OCI-LY1 (cell line): ENCODE measurements around the gene COL25A1.

Source experiments
- H2AFZ ChIP-seq: fragments of 200-600 bp; sonication (generic), shearing (Covaris generic); 2 replicates; pipeline ENCODE4 v1.6.0; 2014; ENCODE audit warnings: antibody characterized with exemption, mild to moderate bottlenecking, low read length
- H3F3A ChIP-seq: fragments of 200-600 bp; sonication (generic), shearing (Covaris generic); 2 replicates; pipeline ENCODE4 v1.6.0; 2014; ENCODE audit warnings: mild to moderate bottlenecking, antibody characterized with exemption, low read length, moderate library complexity; ENCODE audit not compliant: insufficient read depth
- H3K27ac ChIP-seq: fragments of 200-600 bp; sonication (generic); 2 replicates; pipeline ENCODE4 v1.5.1; 2014; ENCODE audit warnings: low read length, mixed run types, mild to moderate bottlenecking, low read depth; ENCODE audit not compliant: poor library complexity, severe bottlenecking
- H3K27me3 ChIP-seq: fragments of 200-600 bp; sonication (generic); 2 replicates; pipeline ENCODE4 v1.6.0; 2014; ENCODE audit warnings: antibody characterized with exemption, mild to moderate bottlenecking, low read length, moderate library complexity; ENCODE audit not compliant: insufficient read depth
- H3K36me3 ChIP-seq: fragments of 200-600 bp; sonication (generic); 2 replicates; pipeline ENCODE4 v1.6.1; 2014; ENCODE audit warnings: mild to moderate bottlenecking, antibody characterized with exemption, low read length, moderate library complexity, mixed read lengths; ENCODE audit not compliant: insufficient read depth
- H3K4me1 ChIP-seq: fragments of 200-600 bp; sonication (generic); 2 replicates; pipeline ENCODE4 v1.5.1; 2014; ENCODE audit warnings: mild to moderate bottlenecking, low read length, moderate library complexity; ENCODE audit not compliant: insufficient read depth, severe bottlenecking
- H3K4me2 ChIP-seq: fragments of 200-600 bp; sonication (generic), shearing (Covaris generic); 2 replicates; pipeline ENCODE4 v1.6.1; 2014; ENCODE audit warnings: low read length
- H3K4me3 ChIP-seq: fragments of 200-600 bp; sonication (generic); 2 replicates; pipeline ENCODE4 v1.5.1; 2014; ENCODE audit warnings: low read length, low read depth, mild to moderate bottlenecking, mixed read lengths; ENCODE audit not compliant: poor library complexity, severe bottlenecking
- H3K79me2 ChIP-seq: fragments of 200-600 bp; shearing (Covaris generic); 2 replicates; pipeline ENCODE4 v1.6.1; 2016; ENCODE audit warnings: mixed run types, low read length, mixed read lengths; ENCODE audit not compliant: insufficient read depth
- H3K9ac ChIP-seq: fragments of 200-600 bp; sonication (generic), shearing (Covaris generic); 2 replicates; pipeline ENCODE4 v1.6.1; 2014; ENCODE audit warnings: mild to moderate bottlenecking, low read length, mixed read lengths
- H3K9me2 ChIP-seq: fragments of 200-600 bp; sonication (generic), shearing (Covaris generic); 2 replicates; pipeline ENCODE4 v1.6.1; 2014; ENCODE audit warnings: low read depth, mild to moderate bottlenecking, low read length, mixed read lengths
- H3K9me3 ChIP-seq: fragments of 200-600 bp; shearing (Covaris generic); 2 replicates; pipeline ENCODE4 v1.6.1; 2014; ENCODE audit warnings: low read length, mixed read lengths
- H4K20me1 ChIP-seq: fragments of 200-600 bp; sonication (generic), shearing (Covaris generic); 2 replicates; pipeline ENCODE4 v1.6.0; 2016; ENCODE audit warnings: mild to moderate bottlenecking, low read length; ENCODE audit not compliant: insufficient read depth
- EZH2 ChIP-seq: fragments of 200-600 bp; sonication (generic), shearing (Covaris generic); IDR thresholded peaks from 2 replicates; pipeline ENCODE4 v1.8.0; 2017; ENCODE audit warnings: borderline replicate concordance, mixed run types, mild to moderate bottlenecking, antibody characterized with exemption, low read length, moderate library complexity, mixed read lengths
- TF ChIP-seq, protein P1 (sequence below): fragments of 200-600 bp; sonication (generic), shearing (Covaris generic); IDR thresholded peaks from 2 replicates; pipeline ENCODE4 v1.5.1; 2017; ENCODE audit warnings: mild to moderate bottlenecking, antibody characterized with exemption, low read length, moderate library complexity, mixed read lengths

The COL25A1 gene

DNA sequence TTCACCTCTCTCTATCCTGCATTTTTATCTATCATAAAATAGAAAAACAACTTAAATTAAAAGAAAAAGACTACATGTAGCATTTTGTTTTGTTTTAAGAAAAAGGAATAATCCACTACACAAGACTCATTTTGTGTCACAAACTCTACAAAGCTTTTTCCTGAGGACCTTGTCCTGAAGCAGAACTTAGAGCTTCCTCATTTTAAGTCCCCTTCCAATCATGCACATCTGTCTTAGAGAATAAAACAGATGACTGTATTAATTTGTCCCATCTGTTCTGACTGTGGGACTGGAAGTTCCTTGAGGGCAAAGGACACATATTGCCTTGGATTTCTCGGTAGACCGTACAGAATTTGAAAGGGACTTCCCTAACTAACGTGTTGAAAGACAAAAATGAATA, 218.5 kb downstream of the COL25A1 start:
- Histone ChIP-seq H3K9ac (no peak overlapping the region), H3K27ac (no peak overlapping the region), H3K36me3 (no peaks in the 10 kb centered on the region), H3K27me3 (no peaks in the 10 kb centered on the region), H3F3A (no peaks in the 10 kb centered on the region), H4K20me1 (no peaks in the 10 kb centered on the region), H3K4me1 (no peaks in the 10 kb centered on the region), H3K4me2 (no peak overlapping the region), H3K9me3 (no peaks in the 10 kb centered on the region), H3K79me2 (no peaks in the 10 kb centered on the region), H3K4me3 (no peak overlapping the region), H3K9me2 (no peaks in the 10 kb centered on the region), H2AFZ (no peak overlapping the region)
- TF ChIP-seq, protein P1, sequence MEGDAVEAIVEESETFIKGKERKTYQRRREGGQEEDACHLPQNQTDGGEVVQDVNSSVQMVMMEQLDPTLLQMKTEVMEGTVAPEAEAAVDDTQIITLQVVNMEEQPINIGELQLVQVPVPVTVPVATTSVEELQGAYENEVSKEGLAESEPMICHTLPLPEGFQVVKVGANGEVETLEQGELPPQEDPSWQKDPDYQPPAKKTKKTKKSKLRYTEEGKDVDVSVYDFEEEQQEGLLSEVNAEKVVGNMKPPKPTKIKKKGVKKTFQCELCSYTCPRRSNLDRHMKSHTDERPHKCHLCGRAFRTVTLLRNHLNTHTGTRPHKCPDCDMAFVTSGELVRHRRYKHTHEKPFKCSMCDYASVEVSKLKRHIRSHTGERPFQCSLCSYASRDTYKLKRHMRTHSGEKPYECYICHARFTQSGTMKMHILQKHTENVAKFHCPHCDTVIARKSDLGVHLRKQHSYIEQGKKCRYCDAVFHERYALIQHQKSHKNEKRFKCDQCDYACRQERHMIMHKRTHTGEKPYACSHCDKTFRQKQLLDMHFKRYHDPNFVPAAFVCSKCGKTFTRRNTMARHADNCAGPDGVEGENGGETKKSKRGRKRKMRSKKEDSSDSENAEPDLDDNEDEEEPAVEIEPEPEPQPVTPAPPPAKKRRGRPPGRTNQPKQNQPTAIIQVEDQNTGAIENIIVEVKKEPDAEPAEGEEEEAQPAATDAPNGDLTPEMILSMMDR: no peak
- no peak for TF ChIP-seq EZH2

DNA sequence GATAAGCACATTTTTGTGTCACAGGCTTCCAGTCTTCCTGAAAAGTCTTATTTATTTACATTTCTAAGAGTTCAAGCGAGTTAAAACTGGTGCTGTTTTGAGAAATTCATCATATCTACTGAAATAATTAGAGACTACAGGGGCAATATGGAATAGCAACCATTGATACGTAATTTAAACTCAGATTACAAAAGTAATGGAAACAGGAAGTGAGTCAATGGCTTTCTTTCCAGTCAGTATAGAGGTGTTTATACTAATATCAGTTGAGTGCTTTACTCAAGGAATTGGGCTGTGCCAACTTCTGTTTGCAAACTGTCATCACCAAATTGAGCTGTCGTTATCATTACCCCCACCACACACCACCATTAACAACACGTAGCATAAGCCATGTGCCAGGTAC, 222.7 kb downstream of the COL25A1 start:
- H3K9ac ChIP-seq: no peak overlapping the region
- no peak overlapping the region for H3K27ac ChIP-seq
- TF ChIP-seq, protein P1: no peak
- no peak for TF ChIP-seq EZH2
- H3F3A ChIP-seq: no peaks in the 10 kb centered on the region
- H3K36me3 ChIP-seq: no peaks in the 10 kb centered on the region
- no peak overlapping the region for H3K4me2 ChIP-seq
- no peak overlapping the region for H2AFZ ChIP-seq
- no peaks in the 10 kb centered on the region for H3K9me3 ChIP-seq
- no peaks in the 10 kb centered on the region for H3K79me2 ChIP-seq
- no peak overlapping the region for H3K4me3 ChIP-seq
- no peaks in the 10 kb centered on the region for H3K9me2 ChIP-seq
- H3K27me3 ChIP-seq: no peaks in the 10 kb centered on the region
- H3K4me1 ChIP-seq: no peaks in the 10 kb centered on the region
- H4K20me1 ChIP-seq: no peaks in the 10 kb centered on the region

DNA sequence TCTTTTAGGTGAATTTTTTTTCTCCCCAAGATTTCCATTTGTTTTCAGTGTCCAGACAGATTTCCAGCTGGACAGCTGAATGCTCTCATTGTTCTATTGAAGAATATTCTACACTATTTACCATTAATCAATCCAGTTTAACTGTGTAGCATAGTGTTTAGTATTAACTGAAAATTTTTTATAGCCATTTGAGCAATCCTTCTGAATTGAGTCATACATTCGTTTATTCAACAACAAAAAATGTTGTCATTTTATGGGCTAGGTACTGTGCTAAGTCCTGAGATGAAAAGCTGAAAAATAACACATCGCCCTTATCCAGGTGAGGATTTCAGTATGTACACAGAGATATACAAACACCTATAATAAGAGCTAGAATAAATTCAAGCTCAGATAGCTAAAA, 223.3 kb downstream of the COL25A1 start:
- Histone ChIP-seq H4K20me1 (no peaks in the 10 kb centered on the region), H3K27ac (no peak overlapping the region), H3K27me3 (no peaks in the 10 kb centered on the region), H2AFZ (no peak overlapping the region), H3K9me3 (no peaks in the 10 kb centered on the region), H3F3A (no peaks in the 10 kb centered on the region), H3K4me1 (no peaks in the 10 kb centered on the region), H3K4me3 (no peak overlapping the region), H3K9me2 (no peaks in the 10 kb centered on the region), H3K36me3 (no peaks in the 10 kb centered on the region), H3K9ac (no peak overlapping the region), H3K79me2 (no peaks in the 10 kb centered on the region), H3K4me2 (no peak overlapping the region)
- TF ChIP-seq EZH2: no peak
- TF ChIP-seq, protein P1: no peak
